ENCODE data around the gene CXCL14. TPM values are rescaled to one million over a fixed set of nuclear protein-coding genes. Genes with fewer than 3 reads are reported as not detected.

The CXCL14 gene
- total RNA-seq, 1 experiment from 2014 or later = not detected

- no peak for DNase-seq
- no TSS peak for BruUV-seq (replicated peaks)
- H3K36me3 Mint-ChIP-seq (ENCODE audit: insufficient read depth, unreplicated experiment) = no peaks in the 10 kb centered on the region
- intact Hi-C loops (cut with micrococcal nuclease; ENCODE audit: unreplicated experiment) = no loop called here
- H3K4me1 Mint-ChIP-seq (ENCODE audit: low read depth, unreplicated experiment) = no peaks in the 10 kb centered on the region
- H3K4me3 Mint-ChIP-seq (ENCODE audit: low read depth, unreplicated experiment) = no peak overlapping the region
- H3K27ac Mint-ChIP-seq (ENCODE audit: unreplicated experiment) = no peak overlapping the region
- no peaks in the 10 kb centered on the region for H3K27me3 Mint-ChIP-seq (ENCODE audit: unreplicated experiment)
- no peaks in the 10 kb centered on the region for H3K9me3 Mint-ChIP-seq (ENCODE audit: low read depth, unreplicated experiment)
- no peak for TF ChIP-seq CTCF (IDR thresholded peaks at IDR 0.05; ENCODE audit: unreplicated experiment)
- CTCF ChIA-PET = interaction anchor here (0.6 kb wide), 1 partner anchor 146 kb away, joined by 3 read pairs; no protein-coding TSS in a partner anchor
Observed at GRCh38 chr5:135571902-135572301, 6.9 kb downstream of the CXCL14 start.

- peaks cover 2% of the 10 kb centered on the region for H3K27me3 Mint-ChIP-seq (ENCODE audit: unreplicated experiment)
Observed at GRCh38 chr5:135571066-135571609, 7.7 kb downstream of the CXCL14 start.

GRCh38 chr5:135570453-135570764 lies 8.4 kb downstream of the CXCL14 start:
- intact Hi-C loops (cut with micrococcal nuclease; ENCODE audit: unreplicated experiment) = no loop called here
- H3K9me3 Mint-ChIP-seq (ENCODE audit: low read depth, unreplicated experiment) = no peaks in the 10 kb centered on the region
- H3K27ac Mint-ChIP-seq (ENCODE audit: unreplicated experiment) = no peak overlapping the region
- peaks cover 9% of the 10 kb centered on the region for H3K27me3 Mint-ChIP-seq (ENCODE audit: unreplicated experiment)
- no peaks in the 10 kb centered on the region for H3K36me3 Mint-ChIP-seq (ENCODE audit: insufficient read depth, unreplicated experiment)
- CTCF ChIA-PET = interaction anchor here (0.8 to 1.2 kb wide), 2 partner anchors 9 to 159 kb away, joined by 3 to 5 read pairs; no protein-coding TSS in a partner anchor
- no peak for DNase-seq
- no peak overlapping the region for H3K4me3 Mint-ChIP-seq (ENCODE audit: low read depth, unreplicated experiment)
- H3K4me1 Mint-ChIP-seq (ENCODE audit: low read depth, unreplicated experiment) = no peaks in the 10 kb centered on the region
- TF ChIP-seq CTCF (IDR thresholded peaks at IDR 0.05; ENCODE audit: unreplicated experiment) = no peak
- no TSS peak for BruUV-seq (replicated peaks)

More at GRCh38 chr5:135571066-135571609, 7.7 kb downstream of the CXCL14 start:
- Mint-ChIP-seq H3K4me1 (ENCODE audit: low read depth, unreplicated experiment) (no peaks in the 10 kb centered on the region), H3K4me3 (ENCODE audit: low read depth, unreplicated experiment) (no peak overlapping the region), H3K36me3 (ENCODE audit: insufficient read depth, unreplicated experiment) (no peaks in the 10 kb centered on the region), H3K27ac (ENCODE audit: unreplicated experiment) (no peak overlapping the region), H3K9me3 (ENCODE audit: low read depth, unreplicated experiment) (no peaks in the 10 kb centered on the region)
- no peak for TF ChIP-seq CTCF (IDR thresholded peaks at IDR 0.05; ENCODE audit: unreplicated experiment)
- intact Hi-C loops (cut with micrococcal nuclease; ENCODE audit: unreplicated experiment) = no loop called here
- DNase-seq = no peak
- BruUV-seq (replicated peaks) = no TSS peak
- CTCF ChIA-PET = interaction anchor here (0.6 to 0.7 kb wide), 3 partner anchors 50 to 145 kb away, joined by 3 to 5 read pairs (median 4); no protein-coding TSS in a partner anchor

GRCh38 chr5:135569755-135570452 lies 8.9 kb downstream of the CXCL14 start:
- peak; percentile 66 for DNase-seq
- CTCF ChIA-PET = interaction anchor here (0.8 to 1.2 kb wide), 3 partner anchors 9 to 160 kb away, joined by 3 to 5 read pairs (median 3); no protein-coding TSS in a partner anchor
- Mint-ChIP-seq H3K9me3 (ENCODE audit: low read depth, unreplicated experiment) (no peaks in the 10 kb centered on the region), H3K27ac (ENCODE audit: unreplicated experiment) (no peak overlapping the region), H3K36me3 (ENCODE audit: insufficient read depth, unreplicated experiment) (no peaks in the 10 kb centered on the region), H3K27me3 (ENCODE audit: unreplicated experiment) (peaks cover 9% of the 10 kb centered on the region), H3K4me1 (ENCODE audit: low read depth, unreplicated experiment) (no peaks in the 10 kb centered on the region), H3K4me3 (ENCODE audit: low read depth, unreplicated experiment) (no peak overlapping the region)
- intact Hi-C loops (cut with micrococcal nuclease; ENCODE audit: unreplicated experiment) = no loop called here
- TF ChIP-seq CTCF (IDR thresholded peaks at IDR 0.05; ENCODE audit: unreplicated experiment) = peak; percentile 75
- no TSS peak for BruUV-seq (replicated peaks)
